Adipocyte (in vitro differentiated cells): ENCODE data around the gene SYNJ2BP.

Source experiments
- DNase-seq: peaks from one replicate; pipeline ENCODE4 v3.0.0-alpha.2; 2015; ENCODE audit warnings: low read depth
- H3K27me3 ChIP-seq: replicated peaks from 2 replicates; pipeline ENCODE4 v1.7.0; 2013; ENCODE audit warnings: mild to moderate bottlenecking, low read length, moderate library complexity; ENCODE audit not compliant: control insufficient read depth, insufficient read depth
- H3K36me3 ChIP-seq: 2 replicates; pipeline ENCODE4 v1.7.0; 2013; ENCODE audit warnings: low read length, mild to moderate bottlenecking, moderate library complexity; ENCODE audit not compliant: control insufficient read depth, insufficient read depth, severe bottlenecking
- H3K4me1 ChIP-seq: 2 replicates; pipeline ENCODE4 v1.7.0; 2013; ENCODE audit warnings: mild to moderate bottlenecking, low read length, moderate library complexity; ENCODE audit not compliant: control insufficient read depth, insufficient read depth
- H3K4me3 ChIP-seq: 2 replicates; pipeline ENCODE4 v1.7.0; 2013; ENCODE audit warnings: mild to moderate bottlenecking, low read length, moderate library complexity
- H3K9ac ChIP-seq: 2 replicates; pipeline ENCODE4 v1.7.0; 2013; ENCODE audit warnings: mild to moderate bottlenecking, low read length, moderate library complexity
- H3K9me3 ChIP-seq: 2 replicates; pipeline ENCODE4 v1.7.0; 2013; ENCODE audit warnings: mild to moderate bottlenecking, low read length, moderate library complexity; ENCODE audit not compliant: control insufficient read depth

SYNJ2BP gene

GRCh38 chr14:70391493-70392391 lies 25.1 kb downstream of the SYNJ2BP start:
- DNase-seq: no peak

GRCh38 chr14:70382536-70382935 lies 34.4 kb downstream of the SYNJ2BP start:
- Histone ChIP-seq H3K27me3 (no peaks in the 10 kb centered on the region), H3K4me1 (peaks cover 5% of the 10 kb centered on the region), H3K36me3 (peaks cover 19% of the 10 kb centered on the region), H3K4me3 (no peak overlapping the region), H3K9ac (no peak overlapping the region), H3K9me3 (no peaks in the 10 kb centered on the region)
- DNase-seq: no peak

More at GRCh38 chr14:70391493-70392391, 25.1 kb downstream of the SYNJ2BP start:
- Histone ChIP-seq H3K4me3 (no peak overlapping the region), H3K9me3 (no peaks in the 10 kb centered on the region), H3K9ac (no peak overlapping the region), H3K27me3 (no peaks in the 10 kb centered on the region), H3K4me1 (no peaks in the 10 kb centered on the region), H3K36me3 (peaks cover 4% of the 10 kb centered on the region)

DNA sequence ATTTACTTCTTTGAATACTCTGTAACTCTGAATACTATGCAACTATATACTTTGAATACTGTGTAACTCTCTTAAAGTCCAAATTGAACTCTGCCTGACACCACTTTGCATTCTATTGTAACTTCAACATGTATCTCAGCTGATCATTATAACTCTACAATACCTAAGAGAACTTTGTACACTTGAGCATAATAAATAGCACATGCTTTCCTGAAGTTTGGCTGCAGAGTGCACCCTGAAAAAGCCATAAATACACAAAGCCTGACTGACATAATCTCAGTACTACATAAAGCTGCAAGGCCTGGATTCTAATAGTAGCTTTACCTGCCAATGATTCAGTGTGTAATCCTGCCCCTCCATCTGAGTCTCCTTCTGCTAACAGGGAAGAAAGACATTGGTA lies 36.1 kb downstream of the SYNJ2BP start:
- no peaks in the 10 kb centered on the region for H3K27me3 ChIP-seq
- peaks cover 5% of the 10 kb centered on the region for H3K4me1 ChIP-seq
- no peak overlapping the region for H3K4me3 ChIP-seq
- H3K9me3 ChIP-seq: no peaks in the 10 kb centered on the region
- no peak for DNase-seq
- H3K9ac ChIP-seq: no peak overlapping the region
- peaks cover 19% of the 10 kb centered on the region for H3K36me3 ChIP-seq

GRCh38 chr14:70378696-70379095 lies 38.2 kb downstream of the SYNJ2BP start:
- Histone ChIP-seq H3K9ac (no peak overlapping the region), H3K4me3 (no peak overlapping the region), H3K9me3 (no peaks in the 10 kb centered on the region), H3K36me3 (peaks cover 35% of the 10 kb centered on the region), H3K4me1 (peaks cover 5% of the 10 kb centered on the region), H3K27me3 (no peaks in the 10 kb centered on the region)
- DNase-seq: no peak
